GM21390 (cell line): ENCODE data around the gene SPG11.
"Not testable (repeated sequence)": the region's sequence is repeated elsewhere in the genome, so short reads cannot be mapped to it uniquely, and the experiment has no call there.

Source experiments
- ATAC-seq: cut with Tn5 transposase; IDR thresholded peaks from one replicate; pipeline ENCODE4 v1.9.1; 2021; ENCODE audit not compliant: unreplicated experiment

The SPG11 gene

GRCh38 chr15:44636976-44637375 is 26.5 kb downstream of the SPG11 start:
- ATAC-seq: no peak

- ATAC-seq: no peak
Measured at GRCh38 chr15:44633603-44634002, 29.9 kb downstream of the SPG11 start.

- ATAC-seq: not testable (repeated sequence)
Measured at GRCh38 chr15:44625286-44625685, 38.2 kb downstream of the SPG11 start.

GRCh38 chr15:44623178-44623577 is 40.3 kb downstream of the SPG11 start:
- no peak for ATAC-seq

GRCh38 chr15:44620081-44620480 is 43.4 kb downstream of the SPG11 start:
- no peak for ATAC-seq

- ATAC-seq: no peak
Measured at GRCh38 chr15:44616974-44617373, 46.5 kb downstream of the SPG11 start.

- no peak for ATAC-seq
Measured at GRCh38 chr15:44606740-44607139, 56.7 kb downstream of the SPG11 start.

- ATAC-seq: no peak
Measured at GRCh38 chr15:44603126-44603525, 60.3 kb downstream of the SPG11 start.

GRCh38 chr15:44598892-44599291 is 64.6 kb downstream of the SPG11 start:
- ATAC-seq: no peak

- no peak for ATAC-seq
Measured at GRCh38 chr15:44598066-44598465, 65.4 kb downstream of the SPG11 start.

GRCh38 chr15:44596511-44597010 is 66.9 kb downstream of the SPG11 start:
- ATAC-seq: no peak

GRCh38 chr15:44595656-44596510 is 67.6 kb downstream of the SPG11 start:
- ATAC-seq: no peak

- ATAC-seq: no peak
Measured at GRCh38 chr15:44595246-44595645, 68.2 kb downstream of the SPG11 start.

GRCh38 chr15:44593042-44593736 is 70.3 kb downstream of the SPG11 start:
- no peak for ATAC-seq

- ATAC-seq: no peak
Measured at GRCh38 chr15:44591326-44591725, 72.1 kb downstream of the SPG11 start.

- ATAC-seq: no peak
Measured at GRCh38 chr15:44588541-44588940, 74.9 kb downstream of the SPG11 start.

GRCh38 chr15:44585633-44586032 is 77.8 kb downstream of the SPG11 start:
- ATAC-seq: no peak

GRCh38 chr15:44584162-44584749 is 79.2 kb downstream of the SPG11 start:
- ATAC-seq: no peak

- ATAC-seq: no peak
Measured at GRCh38 chr15:44580105-44580504, 83.4 kb downstream of the SPG11 start.

GRCh38 chr15:44574734-44575133 is 88.7 kb downstream of the SPG11 start:
- no peak for ATAC-seq

- ATAC-seq: no peak
Measured at GRCh38 chr15:44573386-44573785, 90.1 kb downstream of the SPG11 start.

GRCh38 chr15:44570361-44570760 is 93.1 kb downstream of the SPG11 start:
- no peak for ATAC-seq
